Tibial nerve (tissue), 3 donors: Measurements from ENCODE around the gene SAP30BP.

Experiments used
- POLR2A ChIP-seq, 2 donors: fragments of 450-650 bp; IDR thresholded peaks; one replicate each; pipeline ENCODE4 v1.6.1; 2017; ENCODE audit warnings: antibody characterized with exemption in 2 of 2, mild to moderate bottlenecking in 2 of 2, moderate library complexity in 2 of 2
- TF ChIP-seq, protein P1 (sequence below), 5 experiments: fragments of 200-600 bp in 3 of 5; fragments of 450-650 bp in 2 of 5; sonication (generic) in 3 of 5; IDR thresholded peaks; one replicate each; pipeline ENCODE4 v1.5.1; 2016 to 2019; ENCODE audit warnings: antibody characterized with exemption in 5 of 5, mild to moderate bottlenecking in 3 of 5, moderate library complexity in 2 of 5

DNA sequence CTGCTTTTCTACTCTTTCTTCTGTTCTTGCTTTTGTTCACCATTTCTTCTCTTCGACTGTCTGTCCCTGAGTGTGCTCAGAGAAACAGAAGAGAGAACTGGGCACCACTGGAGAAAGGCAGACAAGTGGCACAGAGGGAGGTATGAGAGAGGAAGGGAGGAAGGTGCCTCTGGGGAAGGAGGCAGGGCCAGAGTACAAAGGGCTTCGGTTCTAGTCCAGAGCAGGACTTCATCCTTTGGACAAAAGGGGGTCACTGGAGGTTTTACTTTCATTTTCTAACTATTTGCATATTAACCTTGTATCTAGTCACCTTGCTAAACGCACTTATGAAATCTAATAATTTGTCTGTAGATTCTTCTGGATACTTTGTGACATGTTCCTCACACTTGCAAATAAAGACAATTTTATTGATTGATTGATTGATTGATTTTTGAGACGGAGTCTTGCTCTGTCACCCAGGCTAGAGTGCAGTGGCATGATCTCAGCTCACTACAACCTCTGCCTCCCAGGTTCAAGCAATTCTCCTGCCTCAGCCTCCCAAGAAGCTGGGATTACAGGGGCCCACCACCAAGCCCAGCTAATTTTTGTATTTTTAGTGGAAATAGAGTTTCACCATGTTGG, 67.6 kb downstream of the SAP30BP start:
- TF ChIP-seq, protein P1, sequence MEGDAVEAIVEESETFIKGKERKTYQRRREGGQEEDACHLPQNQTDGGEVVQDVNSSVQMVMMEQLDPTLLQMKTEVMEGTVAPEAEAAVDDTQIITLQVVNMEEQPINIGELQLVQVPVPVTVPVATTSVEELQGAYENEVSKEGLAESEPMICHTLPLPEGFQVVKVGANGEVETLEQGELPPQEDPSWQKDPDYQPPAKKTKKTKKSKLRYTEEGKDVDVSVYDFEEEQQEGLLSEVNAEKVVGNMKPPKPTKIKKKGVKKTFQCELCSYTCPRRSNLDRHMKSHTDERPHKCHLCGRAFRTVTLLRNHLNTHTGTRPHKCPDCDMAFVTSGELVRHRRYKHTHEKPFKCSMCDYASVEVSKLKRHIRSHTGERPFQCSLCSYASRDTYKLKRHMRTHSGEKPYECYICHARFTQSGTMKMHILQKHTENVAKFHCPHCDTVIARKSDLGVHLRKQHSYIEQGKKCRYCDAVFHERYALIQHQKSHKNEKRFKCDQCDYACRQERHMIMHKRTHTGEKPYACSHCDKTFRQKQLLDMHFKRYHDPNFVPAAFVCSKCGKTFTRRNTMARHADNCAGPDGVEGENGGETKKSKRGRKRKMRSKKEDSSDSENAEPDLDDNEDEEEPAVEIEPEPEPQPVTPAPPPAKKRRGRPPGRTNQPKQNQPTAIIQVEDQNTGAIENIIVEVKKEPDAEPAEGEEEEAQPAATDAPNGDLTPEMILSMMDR (IDR thresholded peaks at IDR 0.05), result no peak
- TF ChIP-seq POLR2A (IDR thresholded peaks at IDR 0.05), result no peak
